ENCODE measurements around the gene GRIP2. TPM values are rescaled to one million over a fixed set of nuclear protein-coding genes. Genes with fewer than 3 reads are reported as not detected.

Gene GRIP2
- total and polyA plus RNA-seq, 9 of the 15 experiments (the other 6 are each of a cell fraction or from before 2014, with no cell fraction given), result 0.01 TPM; not detected in 7

DNA sequence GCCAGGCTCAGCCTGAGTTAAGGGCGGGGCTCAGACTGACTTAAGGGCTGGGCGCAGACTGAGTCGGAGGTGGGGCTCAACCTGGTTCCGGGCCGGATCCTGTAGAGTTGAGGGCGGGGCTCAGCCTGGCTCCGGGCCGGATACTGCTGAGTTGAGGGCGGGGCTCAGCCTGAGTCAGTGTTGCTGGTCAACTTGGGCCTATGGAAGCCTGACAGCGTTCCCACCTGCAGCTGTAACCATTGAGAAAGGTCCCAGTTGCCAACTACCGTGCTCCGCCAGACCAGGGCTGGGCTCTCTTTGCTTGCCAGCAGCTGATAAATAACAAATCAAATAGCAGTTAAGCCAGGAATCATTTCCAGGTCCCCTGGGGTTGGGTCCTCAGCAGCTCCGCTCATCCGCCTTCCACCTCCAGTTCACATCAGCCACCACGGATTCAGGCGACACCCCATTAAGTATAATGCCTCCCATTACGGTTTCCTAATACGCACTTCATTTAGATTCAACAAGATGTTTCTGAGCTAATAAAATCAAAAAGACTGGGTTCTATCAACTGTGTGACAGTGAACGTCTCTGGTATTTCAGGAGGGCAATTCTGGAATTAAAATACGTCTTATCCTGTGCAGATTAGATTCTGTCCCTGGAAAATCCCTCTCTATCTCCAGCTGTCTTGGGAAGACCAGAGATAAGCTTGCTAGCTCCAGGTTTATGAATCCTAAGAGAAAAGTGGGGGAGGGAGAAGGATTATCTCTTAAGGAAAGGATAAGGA, 7.3 kb downstream of the GRIP2 start:
- no peaks in the 10 kb centered on the region for H3K36me3 ChIP-seq (ENCODE audit: control insufficient read depth, insufficient read depth, low read length)
- no peaks in the 10 kb centered on the region for H3K9me1 ChIP-seq (ENCODE audit: control insufficient read depth, insufficient read depth, low read length)
- H3K27ac ChIP-seq (ENCODE audit: extremely low read depth, low read depth, low read length), result no peak overlapping the region
- peaks cover 6 to 10% of the 10 kb centered on the region in 2 experiments; a peak in 2 of 5 replicates for H3K27me3 ChIP-seq (ENCODE audit: control insufficient read depth in 2 of 2, insufficient read depth in 2 of 2, low read length in 2 of 2)
- peak; percentile 78 for FAIRE-seq
- no TSS peak for BruUV-seq (replicated peaks)
- H3K79me2 ChIP-seq (ENCODE audit: control insufficient read depth, insufficient read depth, low read length), result no peaks in the 10 kb centered on the region
- WGBS (ENCODE audit: insufficient coverage, low coverage, missing lambda C conversion rate), result 29% methylated on average over 20 of the region's 20 CpGs
- peak overlapping the region; percentile 75 for H2AFZ ChIP-seq (ENCODE audit: low read depth, low read length)
- peaks cover 11 to 19% of the 10 kb centered on the region in 2 experiments for H3K4me1 ChIP-seq (replicated peaks in 1 of 2; ENCODE audit: control insufficient read depth in 2 of 2, insufficient read depth in 2 of 2, low read length in 2 of 2)
- no peak overlapping the region for H3K4me3 ChIP-seq
- H3K9me3 ChIP-seq (replicated peaks; ENCODE audit: control insufficient read depth, insufficient read depth, low read depth, low read length), result no peaks in the 10 kb centered on the region
- POLR2A ChIA-PET, result interaction anchor here (0.6 to 2.2 kb wide), 3 partner anchors 14 to 47 kb away, joined by 3 to 6 read pairs (median 3); no protein-coding TSS in a partner anchor
- peak; percentile 100 for ATAC-seq
- H4K20me1 ChIP-seq (replicated peaks; ENCODE audit: control insufficient read depth, insufficient read depth, low read length), result no peaks in the 10 kb centered on the region
- in situ Hi-C loops (cut with MboI), result no loop called here
- no peak overlapping the region for H3K9ac ChIP-seq (ENCODE audit: insufficient read depth in 1 of 2, low read depth in 2 of 2, low read length in 2 of 2)
- peak; percentile 80 to 89 (median 84) for DNase-seq (ENCODE audit: extremely low read depth in 1 of 4, low spot score in 3 of 4)
- intact Hi-C loops (cut with micrococcal nuclease), result no loop called here
- H3K4me2 ChIP-seq (ENCODE audit: insufficient read depth, low read length), result peak overlapping the region; percentile 27; the same call in 1 of the 2 replicates
- CTCF ChIA-PET (ENCODE audit: low intra/inter-chr PET ratio), result no interaction called here
- TF ChIP-seq NFIC (IDR thresholded peaks at IDR 0.05) (no peak), RUNX1 (IDR thresholded peaks at IDR 0.05; ENCODE audit: low read depth) (no peak), FOS (IDR thresholded peaks at IDR 0.05; ENCODE audit: extremely low read depth, insufficient read length) (no peak)
- TF ChIP-seq, protein P1, sequence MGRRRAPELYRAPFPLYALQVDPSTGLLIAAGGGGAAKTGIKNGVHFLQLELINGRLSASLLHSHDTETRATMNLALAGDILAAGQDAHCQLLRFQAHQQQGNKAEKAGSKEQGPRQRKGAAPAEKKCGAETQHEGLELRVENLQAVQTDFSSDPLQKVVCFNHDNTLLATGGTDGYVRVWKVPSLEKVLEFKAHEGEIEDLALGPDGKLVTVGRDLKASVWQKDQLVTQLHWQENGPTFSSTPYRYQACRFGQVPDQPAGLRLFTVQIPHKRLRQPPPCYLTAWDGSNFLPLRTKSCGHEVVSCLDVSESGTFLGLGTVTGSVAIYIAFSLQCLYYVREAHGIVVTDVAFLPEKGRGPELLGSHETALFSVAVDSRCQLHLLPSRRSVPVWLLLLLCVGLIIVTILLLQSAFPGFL (CRISPR knock-in tag; IDR thresholded peaks at IDR 0.05), result no peak
- TF ChIP-seq, protein P2, sequence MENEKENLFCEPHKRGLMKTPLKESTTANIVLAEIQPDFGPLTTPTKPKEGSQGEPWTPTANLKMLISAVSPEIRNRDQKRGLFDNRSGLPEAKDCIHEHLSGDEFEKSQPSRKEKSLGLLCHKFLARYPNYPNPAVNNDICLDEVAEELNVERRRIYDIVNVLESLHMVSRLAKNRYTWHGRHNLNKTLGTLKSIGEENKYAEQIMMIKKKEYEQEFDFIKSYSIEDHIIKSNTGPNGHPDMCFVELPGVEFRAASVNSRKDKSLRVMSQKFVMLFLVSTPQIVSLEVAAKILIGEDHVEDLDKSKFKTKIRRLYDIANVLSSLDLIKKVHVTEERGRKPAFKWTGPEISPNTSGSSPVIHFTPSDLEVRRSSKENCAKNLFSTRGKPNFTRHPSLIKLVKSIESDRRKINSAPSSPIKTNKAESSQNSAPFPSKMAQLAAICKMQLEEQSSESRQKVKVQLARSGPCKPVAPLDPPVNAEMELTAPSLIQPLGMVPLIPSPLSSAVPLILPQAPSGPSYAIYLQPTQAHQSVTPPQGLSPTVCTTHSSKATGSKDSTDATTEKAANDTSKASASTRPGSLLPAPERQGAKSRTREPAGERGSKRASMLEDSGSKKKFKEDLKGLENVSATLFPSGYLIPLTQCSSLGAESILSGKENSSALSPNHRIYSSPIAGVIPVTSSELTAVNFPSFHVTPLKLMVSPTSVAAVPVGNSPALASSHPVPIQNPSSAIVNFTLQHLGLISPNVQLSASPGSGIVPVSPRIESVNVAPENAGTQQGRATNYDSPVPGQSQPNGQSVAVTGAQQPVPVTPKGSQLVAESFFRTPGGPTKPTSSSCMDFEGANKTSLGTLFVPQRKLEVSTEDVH (IDR thresholded peaks at IDR 0.05; ENCODE audit: low read depth, partially characterized antibody), result no peak

Data from K562 (cell line).